A549 (cell line): Measurements from ENCODE around the gene UBE2B. TPM values are rescaled to one million over a fixed set of nuclear protein-coding genes. Genes with fewer than 3 reads are reported as not detected.

ENCODE experiments used
- ATAC-seq, 2 experiments: fragments of 200-7000 bp in 1 of 2; fragments of >200 bp in 1 of 2; cut with Nextera tagmentation in 1 of 2; cut with Tn5 transposase in 1 of 2; 3 replicates each; pipeline versions ENCODE4 v1.8.0 to v1.9.1; 2018 to 2020; ENCODE audit warnings: mild to moderate bottlenecking in 1 of 2, moderate library complexity in 1 of 2
- CTCF ChIA-PET: fragments of 300-600 bp; sonication (Branson Sonifier 250); formaldehyde crosslinking; extraction: SDS; loops from one replicate; lab custom pipeline; 2021; ENCODE audit warnings: antibody characterized with exemption, inconsistent platforms; lab: Yijun Ruan, JAX
- POLR2A ChIA-PET: fragments of 350-600 bp; formaldehyde crosslinking; extraction: SDS; loops from one replicate; lab custom pipeline; 2021; ENCODE audit warnings: antibody characterized with exemption, inconsistent platforms; lab: Yijun Ruan, JAX
- DNase-seq, 2 experiments: peaks; one replicate each; pipeline versions ENCODE4 v3.0.0 to v3.0.0-alpha.2; 2011 to 2016; ENCODE audit warnings: low read depth in 1 of 2, low spot score in 1 of 2
- FAIRE-seq: peaks from 2 replicates; lab custom pipeline; 2011; peaks lifted over from hg19 to GRCh38; lab: Jason Lieb, UNC
- H3K27ac ChIP-seq, 2 experiments: fragments of >200 bp; sonication (Bioruptor Twin); formaldehyde crosslinking; 3 replicates each; pipeline ENCODE4 v1.5.1; 2016 to 2017
- H3K4me1 ChIP-seq: fragments of >200 bp; sonication (Bioruptor Twin); formaldehyde crosslinking; 3 replicates; pipeline ENCODE4 v1.6.1; 2016
- H3K4me2 ChIP-seq: fragments of >200 bp; sonication (Bioruptor Twin); formaldehyde crosslinking; 3 replicates; pipeline ENCODE4 v1.6.1; 2016
- H3K4me3 ChIP-seq: fragments of >200 bp; sonication (Bioruptor Twin); formaldehyde crosslinking; 3 replicates; pipeline ENCODE4 v1.5.1; 2016
- H3K9me3 ChIP-seq: fragments of >200 bp; sonication (Bioruptor Twin); formaldehyde crosslinking; 3 replicates; pipeline ENCODE4 v1.6.1; 2016
- CHD4 ChIP-seq: fragments of 200-600 bp; sonication (generic); IDR thresholded peaks from 2 replicates; pipeline ENCODE4 v1.6.1; 2016; ENCODE audit warnings: antibody characterized with exemption, mild to moderate bottlenecking, borderline replicate concordance
- EP300 ChIP-seq, 2 experiments: fragments of >200 bp; sonication (Bioruptor Twin); formaldehyde crosslinking; IDR thresholded peaks; 2 replicates in 1 of 2; 3 replicates in 1 of 2; pipeline ENCODE4 v1.6.1; 2016 to 2017
- FOSB ChIP-seq: fragments of 250-450 bp; sonication (Bioruptor Pico); IDR thresholded peaks from 2 replicates; pipeline ENCODE4 v1.5.0; 2020; ENCODE audit warnings: mild to moderate bottlenecking, moderate library complexity
- FOSL2 ChIP-seq, 2 experiments: fragments of 450-650 bp in 1 of 2; fragments of >200 bp in 1 of 2; sonication (Bioruptor Twin) in 1 of 2; formaldehyde crosslinking; IDR thresholded peaks; 2 replicates each; pipeline versions ENCODE4 v1.5.0 to v1.6.1; 2016 to 2020; ENCODE audit warnings: mild to moderate bottlenecking in 1 of 2, moderate library complexity in 1 of 2
- HOXA7 ChIP-seq: fragments of 250-450 bp; sonication (Bioruptor Pico); IDR thresholded peaks from 2 replicates; pipeline ENCODE4 v1.5.0; 2020; ENCODE audit warnings: mild to moderate bottlenecking, moderate library complexity
- HOXB13 ChIP-seq: fragments of 250-450 bp; sonication (Bioruptor Pico); IDR thresholded peaks from 2 replicates; pipeline ENCODE4 v1.5.0; 2020; ENCODE audit warnings: low read depth, mild to moderate bottlenecking, moderate library complexity
- KDM1A ChIP-seq: fragments of 200-600 bp; sonication (generic); IDR thresholded peaks from 2 replicates; pipeline ENCODE4 v1.6.1; 2016; ENCODE audit warnings: low read depth, mild to moderate bottlenecking
- KDM5A ChIP-seq: fragments of 200-600 bp; sonication (generic); IDR thresholded peaks from 2 replicates; pipeline ENCODE4 v1.6.1; 2016; ENCODE audit warnings: antibody characterized with exemption, mild to moderate bottlenecking
- MAFK ChIP-seq: fragments of 450-650 bp; IDR thresholded peaks from 2 replicates; pipeline ENCODE4 v1.6.1; 2014; ENCODE audit not compliant: partially characterized antibody
- MAZ ChIP-seq: fragments of 150-350 bp; IDR thresholded peaks from 2 replicates; pipeline ENCODE4 v1.6.1; 2014; ENCODE audit warnings: antibody characterized with exemption, low read depth, low read length, borderline replicate concordance
- NPAS2 ChIP-seq: fragments of 250-450 bp; sonication (Bioruptor Pico); IDR thresholded peaks from 2 replicates; pipeline ENCODE4 v1.8.0; 2022; ENCODE audit warnings: mild to moderate bottlenecking, moderate library complexity, borderline replicate concordance
- PHF8 ChIP-seq: fragments of 200-600 bp; sonication (generic); IDR thresholded peaks from 2 replicates; pipeline ENCODE4 v1.6.1; 2016; ENCODE audit warnings: low read depth, mild to moderate bottlenecking, antibody characterized with exemption, moderate library complexity, borderline replicate concordance
- RARB ChIP-seq: fragments of 250-450 bp; sonication (Bioruptor Pico); IDR thresholded peaks from 2 replicates; pipeline ENCODE4 v1.8.0; 2021; ENCODE audit warnings: mild to moderate bottlenecking, moderate library complexity
- RNF2 ChIP-seq: fragments of 200-600 bp; sonication (generic); IDR thresholded peaks from 2 replicates; pipeline ENCODE4 v1.6.1; 2016; ENCODE audit warnings: low read depth, mild to moderate bottlenecking, antibody characterized with exemption, moderate library complexity, borderline replicate concordance
- SMC3 ChIP-seq: fragments of >200 bp; sonication (Bioruptor Twin); formaldehyde crosslinking; IDR thresholded peaks from 3 replicates; pipeline ENCODE4 v1.6.1; 2018; ENCODE audit warnings: inconsistent platforms
- SREBF2 ChIP-seq: fragments of 450-650 bp; IDR thresholded peaks from 2 replicates; pipeline ENCODE4 v1.6.1; 2014; ENCODE audit warnings: mild to moderate bottlenecking, moderate library complexity
- TFCP2L1 ChIP-seq: fragments of 250-450 bp; sonication (Bioruptor Pico); IDR thresholded peaks from 2 replicates; pipeline ENCODE4 v1.5.0; 2021; ENCODE audit warnings: mild to moderate bottlenecking
- ZFP36 ChIP-seq: fragments of 450-650 bp; IDR thresholded peaks from 2 replicates; pipeline ENCODE4 v1.6.1; 2014; ENCODE audit warnings: borderline replicate concordance; ENCODE audit not compliant: partially characterized antibody
- WGBS: methylation state at CpG from one replicate; pipeline ENCODE4 v1.1.6; 2017; ENCODE audit errors: missing lambda C conversion rate; 5-methylcytosine and 5-hydroxymethylcytosine counted together
- polyA plus RNA-seq, 4 experiments: library from polyadenylated mRNA; depleted of rRNA in 3 of 4; stranded (reverse); fragments of >200 nt; fragmentation: RNase III in 1 of 4; extraction: RNeasy Plus Mini Kit Qiagen cat#74134 plus additional on column Dnase treatment in 1 of 4; gene quantifications; 2 replicates in 3 of 4; 3 replicates in 1 of 4; pipeline ENCODE4 v1.2.3, GENCODE V29; 2011 to 2017
- TF ChIP-seq, protein P1 (sequence below): IDR thresholded peaks from 2 replicates; pipeline ENCODE4 v1.6.1; 2012
- TF ChIP-seq, protein P2 (sequence below): fragments of >200 bp; sonication (Bioruptor Twin); formaldehyde crosslinking; IDR thresholded peaks from 3 replicates; pipeline ENCODE4 v1.6.1; 2016
- TF ChIP-seq, protein P3 (sequence below): fragments of >200 bp; sonication (Bioruptor Twin); formaldehyde crosslinking; IDR thresholded peaks from 2 replicates; pipeline ENCODE4 v1.6.1; 2016
- TF ChIP-seq, protein P4 (sequence below): fragments of >200 bp; sonication (Bioruptor Twin); formaldehyde crosslinking; IDR thresholded peaks from 3 replicates; pipeline ENCODE4 v1.5.1; 2016
- TF ChIP-seq, protein P5 (sequence below): fragments of 450-650 bp; IDR thresholded peaks from 2 replicates; pipeline ENCODE4 v1.6.1; 2014; ENCODE audit warnings: antibody characterized with exemption

The UBE2B gene
- polyA plus RNA-seq, 2 of the 4 experiments (the other 2 are of a cell fraction): 61.1 to 104 TPM

DNA sequence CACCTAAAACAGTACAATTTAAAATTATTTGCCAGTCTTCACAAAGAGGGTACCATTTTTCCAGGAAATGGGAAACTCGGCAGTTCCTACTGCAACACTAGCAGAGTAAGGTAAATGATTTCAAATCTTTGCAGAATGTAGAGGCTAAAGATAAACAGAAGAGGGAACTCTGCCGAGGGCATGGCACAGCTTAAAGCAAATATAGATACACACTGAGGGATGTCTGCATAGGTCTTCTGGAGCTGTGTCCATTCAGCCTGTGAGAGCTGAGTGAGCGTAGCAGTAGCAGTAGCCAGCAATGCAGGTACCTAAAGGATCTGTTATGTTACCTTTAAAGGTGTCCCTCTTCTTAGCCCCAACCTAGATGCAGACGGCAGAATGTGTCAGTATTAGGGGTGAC is 21.9 kb upstream of the UBE2B start:
- TF ChIP-seq, protein P1, sequence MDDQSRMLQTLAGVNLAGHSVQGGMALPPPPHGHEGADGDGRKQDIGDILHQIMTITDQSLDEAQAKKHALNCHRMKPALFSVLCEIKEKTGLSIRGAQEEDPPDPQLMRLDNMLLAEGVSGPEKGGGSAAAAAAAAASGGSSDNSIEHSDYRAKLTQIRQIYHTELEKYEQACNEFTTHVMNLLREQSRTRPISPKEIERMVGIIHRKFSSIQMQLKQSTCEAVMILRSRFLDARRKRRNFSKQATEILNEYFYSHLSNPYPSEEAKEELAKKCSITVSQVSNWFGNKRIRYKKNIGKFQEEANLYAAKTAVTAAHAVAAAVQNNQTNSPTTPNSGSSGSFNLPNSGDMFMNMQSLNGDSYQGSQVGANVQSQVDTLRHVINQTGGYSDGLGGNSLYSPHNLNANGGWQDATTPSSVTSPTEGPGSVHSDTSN: no peak
- no peak for TF ChIP-seq SMC3
- no peak for TF ChIP-seq CHD4
- H3K9me3 ChIP-seq: no peaks in the 10 kb centered on the region
- H3K27ac ChIP-seq: no peak overlapping the region
- WGBS: 82% methylated on average over 4 of the region's 4 CpGs
- H3K4me1 ChIP-seq: no peaks in the 10 kb centered on the region
- ATAC-seq (no peak), FAIRE-seq (no peak), DNase-seq (no peak)
- no peak overlapping the region for H3K4me3 ChIP-seq
- ChIA-PET POLR2A (no interaction called here), CTCF (interaction anchor here (2.5 kb wide), 1 partner anchor 229 kb away, joined by 7 read pairs; no protein-coding TSS in a partner anchor)
- no peak overlapping the region for H3K4me2 ChIP-seq

DNA sequence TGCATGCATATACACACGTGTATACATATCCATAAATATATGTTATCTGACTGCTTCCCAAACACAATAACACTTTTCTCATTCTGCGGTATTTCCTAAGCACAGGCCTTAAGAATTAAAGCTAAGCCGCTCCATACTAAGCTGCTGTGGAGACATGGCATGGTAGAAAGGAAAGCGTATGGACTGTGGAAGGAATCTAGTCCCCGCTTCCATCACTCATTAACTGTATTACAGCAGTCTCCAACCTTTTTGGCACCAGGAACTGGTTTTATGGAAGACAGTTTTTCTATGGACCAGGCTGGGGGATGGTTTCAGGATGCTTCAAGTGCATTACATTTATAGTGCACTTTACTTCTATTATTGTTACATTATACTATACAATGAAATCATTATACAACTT is 15.7 kb upstream of the UBE2B start:
- H3K27ac ChIP-seq: no peak overlapping the region
- 90% methylated on average over 5 of the region's 5 CpGs for WGBS
- FAIRE-seq (no peak), DNase-seq (no peak), ATAC-seq (no peak)
- no peak overlapping the region for H3K4me2 ChIP-seq
- ChIA-PET CTCF (interaction anchor here (1.5 kb wide), 1 partner anchor 229 kb away, joined by 3 read pairs; no protein-coding TSS in a partner anchor), POLR2A (no interaction called here)
- TF ChIP-seq RNF2 (no peak), PHF8 (no peak), SREBF2 (no peak), KDM5A (no peak)
- TF ChIP-seq, protein P2, sequence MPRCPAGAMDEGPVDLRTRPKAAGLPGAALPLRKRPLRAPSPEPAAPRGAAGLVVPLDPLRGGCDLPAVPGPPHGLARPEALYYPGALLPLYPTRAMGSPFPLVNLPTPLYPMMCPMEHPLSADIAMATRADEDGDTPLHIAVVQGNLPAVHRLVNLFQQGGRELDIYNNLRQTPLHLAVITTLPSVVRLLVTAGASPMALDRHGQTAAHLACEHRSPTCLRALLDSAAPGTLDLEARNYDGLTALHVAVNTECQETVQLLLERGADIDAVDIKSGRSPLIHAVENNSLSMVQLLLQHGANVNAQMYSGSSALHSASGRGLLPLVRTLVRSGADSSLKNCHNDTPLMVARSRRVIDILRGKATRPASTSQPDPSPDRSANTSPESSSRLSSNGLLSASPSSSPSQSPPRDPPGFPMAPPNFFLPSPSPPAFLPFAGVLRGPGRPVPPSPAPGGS: no peak
- H3K4me1 ChIP-seq: no peaks in the 10 kb centered on the region
- no peaks in the 10 kb centered on the region for H3K9me3 ChIP-seq
- no peak overlapping the region for H3K4me3 ChIP-seq

DNA sequence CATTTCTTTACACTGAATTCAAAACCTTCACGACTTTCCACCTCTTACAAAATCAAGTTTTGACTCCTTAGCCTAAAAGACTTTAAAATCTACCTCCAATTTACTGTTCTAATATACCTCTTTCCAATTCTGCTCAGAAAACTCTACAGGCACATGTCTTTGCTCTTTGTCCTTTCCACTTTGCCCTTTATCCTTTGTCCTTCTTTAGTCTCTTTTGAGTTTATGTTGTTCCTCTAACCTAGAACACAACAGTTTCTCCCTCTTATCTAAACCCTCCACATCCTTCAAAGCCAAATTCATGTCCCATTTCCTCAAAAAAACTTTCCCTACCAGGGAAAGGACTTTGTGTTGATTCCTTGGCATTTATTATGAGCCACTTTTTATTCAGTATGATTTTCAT is 5.8 kb upstream of the UBE2B start:
- ChIA-PET CTCF (interaction anchor here (1.4 kb wide), 1 partner anchor 212 kb away, joined by 6 read pairs; no protein-coding TSS in a partner anchor), POLR2A (no interaction called here)
- DNase-seq (no peak), ATAC-seq (no peak), FAIRE-seq (no peak)
- Histone ChIP-seq H3K4me1 (peaks cover 20% of the 10 kb centered on the region), H3K9me3 (no peaks in the 10 kb centered on the region), H3K27ac (no peak overlapping the region), H3K4me3 (no peak overlapping the region), H3K4me2 (peak overlapping the region; percentile 88)
- 98% methylated on average over 1 of the region's 1 CpG for WGBS
- no peak for TF ChIP-seq FOSB
- no peak for TF ChIP-seq NPAS2 (CRISPR knock-in tag)
- TF ChIP-seq, protein P3, sequence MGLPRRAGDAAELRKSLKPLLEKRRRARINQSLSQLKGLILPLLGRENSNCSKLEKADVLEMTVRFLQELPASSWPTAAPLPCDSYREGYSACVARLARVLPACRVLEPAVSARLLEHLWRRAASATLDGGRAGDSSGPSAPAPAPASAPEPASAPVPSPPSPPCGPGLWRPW: no peak
- TF ChIP-seq EP300 (IDR thresholded peaks at IDR 0.05): no peak
- no peak for TF ChIP-seq ZFP36
- no peak for TF ChIP-seq MAZ
- TF ChIP-seq SREBF2: no peak
- no peak for TF ChIP-seq HOXA7
- no peak for TF ChIP-seq RNF2
- TF ChIP-seq CHD4: no peak
- no peak for TF ChIP-seq KDM1A
- TF ChIP-seq MAFK: no peak
- TF ChIP-seq FOSL2 (IDR thresholded peaks at IDR 0.05): no peak
- no peak for TF ChIP-seq FOSL2 (CRISPR knock-in tag; IDR thresholded peaks at IDR 0.05)
- TF ChIP-seq HOXB13 (CRISPR knock-in tag): no peak
- TF ChIP-seq TFCP2L1 (CRISPR knock-in tag): no peak
- TF ChIP-seq RARB (CRISPR knock-in tag): no peak
- TF ChIP-seq, protein P4, sequence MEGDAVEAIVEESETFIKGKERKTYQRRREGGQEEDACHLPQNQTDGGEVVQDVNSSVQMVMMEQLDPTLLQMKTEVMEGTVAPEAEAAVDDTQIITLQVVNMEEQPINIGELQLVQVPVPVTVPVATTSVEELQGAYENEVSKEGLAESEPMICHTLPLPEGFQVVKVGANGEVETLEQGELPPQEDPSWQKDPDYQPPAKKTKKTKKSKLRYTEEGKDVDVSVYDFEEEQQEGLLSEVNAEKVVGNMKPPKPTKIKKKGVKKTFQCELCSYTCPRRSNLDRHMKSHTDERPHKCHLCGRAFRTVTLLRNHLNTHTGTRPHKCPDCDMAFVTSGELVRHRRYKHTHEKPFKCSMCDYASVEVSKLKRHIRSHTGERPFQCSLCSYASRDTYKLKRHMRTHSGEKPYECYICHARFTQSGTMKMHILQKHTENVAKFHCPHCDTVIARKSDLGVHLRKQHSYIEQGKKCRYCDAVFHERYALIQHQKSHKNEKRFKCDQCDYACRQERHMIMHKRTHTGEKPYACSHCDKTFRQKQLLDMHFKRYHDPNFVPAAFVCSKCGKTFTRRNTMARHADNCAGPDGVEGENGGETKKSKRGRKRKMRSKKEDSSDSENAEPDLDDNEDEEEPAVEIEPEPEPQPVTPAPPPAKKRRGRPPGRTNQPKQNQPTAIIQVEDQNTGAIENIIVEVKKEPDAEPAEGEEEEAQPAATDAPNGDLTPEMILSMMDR: no peak
- TF ChIP-seq, protein P5, sequence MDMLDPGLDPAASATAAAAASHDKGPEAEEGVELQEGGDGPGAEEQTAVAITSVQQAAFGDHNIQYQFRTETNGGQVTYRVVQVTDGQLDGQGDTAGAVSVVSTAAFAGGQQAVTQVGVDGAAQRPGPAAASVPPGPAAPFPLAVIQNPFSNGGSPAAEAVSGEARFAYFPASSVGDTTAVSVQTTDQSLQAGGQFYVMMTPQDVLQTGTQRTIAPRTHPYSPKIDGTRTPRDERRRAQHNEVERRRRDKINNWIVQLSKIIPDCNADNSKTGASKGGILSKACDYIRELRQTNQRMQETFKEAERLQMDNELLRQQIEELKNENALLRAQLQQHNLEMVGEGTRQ: no peak
